Muscle of leg (tissue), 11 donors: ENCODE measurements around the gene PLEKHH2. TPM values are rescaled to one million over a fixed set of nuclear protein-coding genes. Genes with fewer than 3 reads are reported as not detected.
A peak's percentile ranks its signal among the peaks of the same experiment; 100 is the strongest.

ENCODE experiments used
- DNase-seq: peaks from one replicate; pipeline ENCODE4 v3.0.0; 2013
- H3K27ac ChIP-seq: one replicate; pipeline ENCODE4 v1.5.1; 2013; ENCODE audit warnings: mild to moderate bottlenecking, low read length, control low read depth
- H3K27me3 ChIP-seq: one replicate; pipeline ENCODE4 v1.6.1; 2013; ENCODE audit warnings: low read length; ENCODE audit not compliant: control insufficient read depth, insufficient read depth
- H3K36me3 ChIP-seq: one replicate; pipeline ENCODE4 v1.6.1; 2013; ENCODE audit warnings: low read length; ENCODE audit not compliant: control insufficient read depth, insufficient read depth
- H3K4me1 ChIP-seq: one replicate; pipeline ENCODE4 v1.6.1; 2013; ENCODE audit warnings: low read length; ENCODE audit not compliant: control insufficient read depth, insufficient read depth
- H3K4me3 ChIP-seq: one replicate; pipeline ENCODE4 v1.5.1; 2013; ENCODE audit warnings: low read length, control low read depth
- H3K9me3 ChIP-seq: replicated peaks from 2 replicates; pipeline ENCODE4 v1.6.1; 2013; ENCODE audit warnings: low read depth, low read length; ENCODE audit not compliant: control insufficient read depth
- WGBS: methylation state at CpG from one replicate; pipeline ENCODE4 v1.1.5; 2013; ENCODE audit warnings: missing lambda C conversion rate; ENCODE audit not compliant: insufficient coverage; 5-methylcytosine and 5-hydroxymethylcytosine counted together
- polyA plus RNA-seq, 8 donors: library from polyadenylated mRNA; unstranded; fragments of 120-200 nt; gene quantifications; one replicate each; pipeline versions ENCODE4 v1.2.1 to v1.2.3, GENCODE V29; 2013; ENCODE audit warnings: inconsistent platforms in 1 of 8, low replicate concordance in 1 of 8; ENCODE audit not compliant: insufficient read length in 8 of 8, insufficient read depth in 1 of 8
- total RNA-seq: library from RNA; stranded (reverse); fragments of 120-200 nt; gene quantifications from one replicate; pipeline ENCODE4 v1.2.4, GENCODE V29; 2013

The PLEKHH2 gene
- total and polyA plus RNA-seq, 9 donors: 3.7 to 15.3 (median 7.1) TPM

DNA sequence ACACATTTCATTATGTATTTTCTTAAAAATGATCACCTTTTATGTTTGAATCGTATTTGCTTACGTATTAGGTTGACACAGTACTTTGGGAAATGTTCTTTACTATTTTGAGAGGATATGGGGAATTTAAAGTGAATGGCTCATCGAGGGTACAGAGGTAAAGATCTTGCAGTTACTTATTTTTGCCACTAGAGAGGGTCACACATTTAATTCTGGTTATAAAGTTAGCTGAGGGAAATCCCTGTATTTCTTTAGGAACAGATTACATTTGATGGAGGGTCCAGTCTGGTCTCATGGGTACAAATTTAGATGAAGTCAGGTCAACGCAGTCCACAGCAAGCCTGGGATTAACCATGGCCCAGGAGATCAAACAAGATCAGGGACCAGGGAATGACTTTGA is 161.2 kb downstream of the PLEKHH2 start:
- no peaks in the 10 kb centered on the region for H3K27me3 ChIP-seq
- H3K27ac ChIP-seq: no peak overlapping the region
- no peaks in the 10 kb centered on the region for H3K4me1 ChIP-seq
- 50% methylated on average over 1 of the region's 4 CpGs for WGBS
- no peaks in the 10 kb centered on the region for H3K9me3 ChIP-seq
- H3K36me3 ChIP-seq: peaks cover 5% of the 10 kb centered on the region
- H3K4me3 ChIP-seq: no peak overlapping the region
- DNase-seq: no peak

DNA sequence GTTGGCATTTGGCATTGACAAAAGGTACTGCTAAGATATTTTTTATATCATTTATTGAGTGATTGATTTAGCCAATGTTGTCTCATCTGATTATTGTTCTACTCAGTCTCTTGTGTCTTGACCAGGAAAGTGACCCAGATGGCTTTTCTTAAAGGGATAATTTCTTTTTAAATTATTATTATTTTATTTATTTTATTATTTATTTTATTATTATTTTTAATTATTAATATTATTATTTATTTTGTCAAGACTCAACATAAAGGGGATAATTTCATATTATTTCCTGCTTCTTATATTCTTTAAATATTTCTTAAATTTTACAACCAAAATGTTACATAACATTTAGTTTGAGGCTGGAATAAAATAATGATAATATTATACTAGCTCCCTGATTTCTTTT is 163.8 kb downstream of the PLEKHH2 start:
- peaks cover 4% of the 10 kb centered on the region for H3K36me3 ChIP-seq
- no peak for DNase-seq

GRCh38 chr2:43802135-43802534 is 165.1 kb downstream of the PLEKHH2 start:
- no peak for DNase-seq
- Histone ChIP-seq H3K27ac (no peak overlapping the region), H3K9me3 (no peaks in the 10 kb centered on the region), H3K4me3 (no peak overlapping the region), H3K4me1 (no peaks in the 10 kb centered on the region), H3K27me3 (no peaks in the 10 kb centered on the region), H3K36me3 (peaks cover 3% of the 10 kb centered on the region)
- WGBS: no CpG with 5 or more reads among the region's 2 CpGs

More for the DNA sequence above, 163.8 kb downstream of the PLEKHH2 start:
- Histone ChIP-seq H3K9me3 (no peaks in the 10 kb centered on the region), H3K4me1 (no peaks in the 10 kb centered on the region), H3K27ac (no peak overlapping the region), H3K4me3 (no peak overlapping the region), H3K27me3 (no peaks in the 10 kb centered on the region)

GRCh38 chr2:43803113-43803512 is 166.1 kb downstream of the PLEKHH2 start:
- no CpG with 5 or more reads among the region's 1 CpG for WGBS
- Histone ChIP-seq H3K9me3 (no peaks in the 10 kb centered on the region), H3K4me1 (no peaks in the 10 kb centered on the region), H3K27ac (no peak overlapping the region), H3K36me3 (peaks cover 2% of the 10 kb centered on the region), H3K4me3 (no peak overlapping the region), H3K27me3 (no peaks in the 10 kb centered on the region)
- no peak for DNase-seq

DNA sequence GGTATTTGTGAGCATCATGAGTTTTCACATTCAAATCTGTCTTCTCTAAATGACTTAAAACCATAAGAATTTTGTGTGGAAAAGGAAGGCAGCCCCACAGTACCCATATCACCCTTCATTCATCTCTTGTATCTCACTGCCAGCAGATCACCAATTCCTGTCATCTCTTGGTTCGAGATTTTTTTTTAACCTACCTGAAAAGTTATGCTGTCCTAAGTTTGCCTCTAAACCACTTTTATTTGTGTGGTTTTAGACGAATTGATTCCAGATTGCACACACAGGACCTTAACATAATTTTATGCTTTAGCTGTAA is 169.6 kb downstream of the PLEKHH2 start:
- no CpG with 5 or more reads among the region's 2 CpGs for WGBS
- no peaks in the 10 kb centered on the region for H3K9me3 ChIP-seq

DNA sequence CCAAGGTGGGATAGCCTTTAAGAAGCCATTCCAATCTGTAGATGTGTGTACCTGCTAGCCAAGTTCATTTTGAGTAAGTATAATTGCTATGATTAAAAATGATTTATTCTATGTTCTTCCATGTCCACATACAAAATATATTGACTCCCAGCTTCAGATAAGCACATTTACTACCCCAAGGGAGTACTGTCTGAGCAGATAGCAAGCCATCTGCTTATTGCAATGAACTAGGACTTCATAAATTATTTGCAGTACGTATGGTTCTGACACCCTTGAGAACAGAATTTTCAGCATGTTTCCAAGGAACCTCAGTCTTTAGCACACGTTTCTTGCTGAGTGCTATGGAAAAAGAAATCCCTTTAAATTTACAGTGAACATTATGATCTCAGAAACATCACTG is 173.4 kb downstream of the PLEKHH2 start:
- H3K27ac ChIP-seq: no peak overlapping the region
- no peaks in the 10 kb centered on the region for H3K4me1 ChIP-seq
- no peaks in the 10 kb centered on the region for H3K27me3 ChIP-seq
- no peak for DNase-seq
- no CpG with 5 or more reads among the region's 2 CpGs for WGBS
- no peaks in the 10 kb centered on the region for H3K9me3 ChIP-seq
- no peak overlapping the region for H3K4me3 ChIP-seq
- peaks cover 2% of the 10 kb centered on the region for H3K36me3 ChIP-seq

More for the DNA sequence above, 169.6 kb downstream of the PLEKHH2 start:
- H3K4me3 ChIP-seq: no peak overlapping the region
- DNase-seq: no peak
- no peaks in the 10 kb centered on the region for H3K4me1 ChIP-seq
- H3K27me3 ChIP-seq: no peaks in the 10 kb centered on the region
- no peak overlapping the region for H3K27ac ChIP-seq
- peaks cover 5% of the 10 kb centered on the region for H3K36me3 ChIP-seq

GRCh38 chr2:43810888-43811287 is 173.8 kb downstream of the PLEKHH2 start:
- Histone ChIP-seq H3K36me3 (peaks cover 2% of the 10 kb centered on the region), H3K9me3 (no peaks in the 10 kb centered on the region), H3K27ac (no peak overlapping the region), H3K27me3 (no peaks in the 10 kb centered on the region), H3K4me1 (no peaks in the 10 kb centered on the region), H3K4me3 (no peak overlapping the region)
- no CpG with 5 or more reads among the region's 1 CpG for WGBS
- DNase-seq: no peak

- H3K36me3 ChIP-seq: peaks cover 2% of the 10 kb centered on the region
- H3K4me3 ChIP-seq: no peak overlapping the region
- no CpG with 5 or more reads among the region's 2 CpGs for WGBS
- no peaks in the 10 kb centered on the region for H3K27me3 ChIP-seq
- no peaks in the 10 kb centered on the region for H3K9me3 ChIP-seq
- H3K27ac ChIP-seq: no peak overlapping the region
- H3K4me1 ChIP-seq: no peaks in the 10 kb centered on the region
- no peak for DNase-seq
Observed at GRCh38 chr2:43812006-43812405, 174.9 kb downstream of the PLEKHH2 start.

DNA sequence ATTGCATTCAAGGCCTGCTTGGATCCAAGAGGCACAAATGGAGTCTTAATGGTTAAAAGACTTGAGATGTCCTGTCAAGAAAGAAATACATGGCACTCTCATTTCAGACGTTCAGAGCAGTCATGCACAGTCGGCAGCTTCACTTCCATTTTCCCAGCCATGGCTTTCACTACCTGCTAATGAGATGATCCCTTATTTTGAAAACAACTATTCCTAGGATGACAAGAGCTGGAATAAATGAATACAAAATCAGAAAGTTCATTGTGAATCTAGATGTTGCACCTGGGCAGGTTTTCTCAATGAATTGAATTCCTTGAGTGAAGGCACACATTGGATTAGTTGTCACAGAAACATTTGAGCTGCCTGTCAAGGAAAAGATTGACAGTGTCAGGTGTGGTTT is 175.9 kb downstream of the PLEKHH2 start:
- no CpG with 5 or more reads among the region's 2 CpGs for WGBS
- Histone ChIP-seq H3K27me3 (no peaks in the 10 kb centered on the region), H3K4me1 (no peaks in the 10 kb centered on the region), H3K4me3 (no peak overlapping the region), H3K9me3 (no peaks in the 10 kb centered on the region), H3K36me3 (peaks cover 2% of the 10 kb centered on the region), H3K27ac (no peak overlapping the region)
- DNase-seq: no peak

- Histone ChIP-seq H3K27me3 (no peaks in the 10 kb centered on the region), H3K4me1 (no peaks in the 10 kb centered on the region), H3K4me3 (no peak overlapping the region), H3K36me3 (no peaks in the 10 kb centered on the region), H3K9me3 (no peaks in the 10 kb centered on the region), H3K27ac (no peak overlapping the region)
- no CpG with 5 or more reads among the region's 3 CpGs for WGBS
- DNase-seq: peak; percentile 23
Observed at GRCh38 chr2:43814711-43815110, 177.7 kb downstream of the PLEKHH2 start.
